Activated CD8-positive, alpha-beta memory T cell treated with anti-CD3 and anti-CD28 coated beads for 36 hours (primary cell): ENCODE results near the gene SAMD11. TPM values are rescaled to one million over a fixed set of nuclear protein-coding genes. Genes with fewer than 3 reads are reported as not detected.
"Not testable (repeated sequence)": the region's sequence is repeated elsewhere in the genome, so short reads cannot be mapped to it uniquely, and the experiment has no call there.

Experiments
- CTCF ChIA-PET: fragments of 350-600 bp; sonication (Branson Sonifier 250); formaldehyde crosslinking; loops from one replicate; lab custom pipeline; 2021; ENCODE audit warnings: antibody characterized with exemption; lab: Charles Lee
- POLR2A ChIA-PET: fragments of 350-600 bp; sonication (Branson Sonifier 250); formaldehyde crosslinking; loops from one replicate; lab custom pipeline; 2021; ENCODE audit warnings: antibody characterized with exemption; lab: Charles Lee
- total RNA-seq, 2 experiments: library from RNA; stranded (reverse); gene quantifications; one replicate each; pipeline ENCODE4 v1.2.3, GENCODE V29; 2021

Gene SAMD11
- total RNA-seq, 2 experiments from 2014 or later = not detected

DNA sequence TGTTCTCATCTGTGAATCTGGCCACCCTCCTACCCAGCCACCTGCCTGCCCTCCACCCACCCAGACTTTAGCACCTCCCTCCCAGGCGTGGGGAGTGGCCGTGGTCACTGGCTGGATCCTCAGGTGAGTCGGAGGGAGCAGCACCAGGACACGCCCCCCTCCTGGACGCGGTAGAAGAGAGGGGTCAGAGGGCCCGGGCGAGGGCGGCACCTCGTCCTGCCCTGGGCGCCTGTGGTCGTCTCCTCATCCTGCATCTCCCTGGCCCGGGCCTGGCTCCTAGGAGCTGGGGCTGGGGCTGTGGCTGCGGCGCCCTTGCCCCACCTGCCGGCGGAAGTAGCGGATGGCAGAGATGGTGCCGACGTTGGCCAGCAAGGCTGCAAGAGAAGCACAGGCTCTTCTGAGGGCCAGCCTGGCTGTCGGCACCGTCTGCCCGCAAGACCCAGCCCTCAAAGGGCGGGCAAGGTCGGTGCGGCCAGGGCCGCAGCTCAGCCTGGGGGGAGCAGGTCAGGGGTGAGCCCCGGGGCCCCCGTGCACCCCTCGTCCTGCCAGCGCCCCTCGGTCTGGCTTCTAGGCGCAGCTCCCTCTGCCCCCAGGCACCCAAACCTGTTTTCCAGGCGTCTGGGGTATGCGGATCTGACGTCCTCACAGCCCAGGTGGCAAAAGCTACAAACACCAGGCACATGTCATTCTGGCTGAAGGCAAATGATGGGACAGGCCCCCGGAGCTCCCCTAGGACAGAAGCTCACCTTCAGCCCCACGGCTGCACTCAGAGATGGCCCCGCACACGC is 52.4 kb downstream of the SAMD11 start:
- CTCF ChIA-PET = interaction anchor here (0.7 to 1.8 kb wide), 5 partner anchors 8 to 72 kb away, joined by 3 to 8 read pairs (median 4); no protein-coding TSS in a partner anchor
- POLR2A ChIA-PET = no interaction called here

DNA sequence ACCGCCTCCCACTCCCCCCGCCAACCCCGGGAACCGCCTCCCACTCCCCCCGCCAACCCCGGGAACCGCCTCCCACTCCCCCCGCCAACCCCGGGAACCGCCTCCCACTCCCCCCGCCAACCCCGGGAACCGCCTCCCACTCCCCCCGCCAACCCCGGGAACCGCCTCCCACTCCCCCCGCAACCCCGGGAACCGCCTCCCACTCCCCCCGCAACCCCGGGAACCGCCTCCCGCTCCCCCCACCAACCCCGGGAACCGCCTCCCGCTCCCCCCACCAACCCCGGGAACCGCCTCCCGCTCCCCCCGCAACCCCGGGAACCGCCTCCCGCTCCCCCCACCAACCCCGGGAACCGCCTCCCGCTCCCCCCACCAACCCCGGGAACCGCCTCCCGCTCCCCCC is 53.1 kb downstream of the SAMD11 start:
- POLR2A ChIA-PET = not testable (repeated sequence)
- CTCF ChIA-PET = interaction anchor here (1.1 to 1.8 kb wide), 3 partner anchors 10 to 72 kb away, joined by 3 to 5 read pairs (median 4); no protein-coding TSS in a partner anchor

DNA sequence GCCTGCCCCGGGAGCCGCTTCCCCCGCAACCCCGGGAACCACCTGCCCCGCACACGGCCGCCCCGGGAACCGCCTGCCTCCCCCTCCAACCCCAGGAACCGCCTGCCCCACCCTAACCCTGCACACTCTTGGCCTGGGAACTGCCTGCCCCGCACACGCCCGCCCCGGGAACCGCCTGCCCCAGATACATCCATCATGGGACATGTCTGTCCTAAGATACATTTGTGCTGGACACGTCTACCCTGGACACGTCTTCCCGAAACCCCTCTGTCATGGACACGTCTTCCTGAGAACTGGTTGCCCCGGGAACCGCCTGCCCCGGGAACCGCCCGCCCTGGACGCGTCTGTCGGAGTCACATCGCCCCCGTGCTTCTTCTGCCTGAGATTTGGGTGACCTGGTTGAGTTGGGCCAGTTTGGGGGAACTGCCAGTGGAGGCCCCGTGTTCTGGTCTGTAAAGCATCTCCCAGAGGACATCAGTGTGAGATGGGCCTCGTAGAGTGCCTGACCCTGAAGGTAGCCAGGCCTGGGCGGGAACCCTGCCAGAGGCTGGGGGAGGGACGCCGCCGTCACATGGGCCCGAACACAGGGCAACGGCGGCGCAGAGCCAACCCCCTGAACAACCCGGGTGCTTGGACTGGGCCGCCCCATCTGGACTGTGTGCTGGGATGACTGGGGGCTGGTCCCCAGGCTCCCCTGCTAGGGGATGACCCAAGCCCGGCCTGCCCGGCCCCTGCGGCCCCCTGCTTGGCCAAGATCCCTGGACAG is 54.5 kb downstream of the SAMD11 start:
- ChIA-PET POLR2A (no interaction called here), CTCF (no interaction called here)

DNA sequence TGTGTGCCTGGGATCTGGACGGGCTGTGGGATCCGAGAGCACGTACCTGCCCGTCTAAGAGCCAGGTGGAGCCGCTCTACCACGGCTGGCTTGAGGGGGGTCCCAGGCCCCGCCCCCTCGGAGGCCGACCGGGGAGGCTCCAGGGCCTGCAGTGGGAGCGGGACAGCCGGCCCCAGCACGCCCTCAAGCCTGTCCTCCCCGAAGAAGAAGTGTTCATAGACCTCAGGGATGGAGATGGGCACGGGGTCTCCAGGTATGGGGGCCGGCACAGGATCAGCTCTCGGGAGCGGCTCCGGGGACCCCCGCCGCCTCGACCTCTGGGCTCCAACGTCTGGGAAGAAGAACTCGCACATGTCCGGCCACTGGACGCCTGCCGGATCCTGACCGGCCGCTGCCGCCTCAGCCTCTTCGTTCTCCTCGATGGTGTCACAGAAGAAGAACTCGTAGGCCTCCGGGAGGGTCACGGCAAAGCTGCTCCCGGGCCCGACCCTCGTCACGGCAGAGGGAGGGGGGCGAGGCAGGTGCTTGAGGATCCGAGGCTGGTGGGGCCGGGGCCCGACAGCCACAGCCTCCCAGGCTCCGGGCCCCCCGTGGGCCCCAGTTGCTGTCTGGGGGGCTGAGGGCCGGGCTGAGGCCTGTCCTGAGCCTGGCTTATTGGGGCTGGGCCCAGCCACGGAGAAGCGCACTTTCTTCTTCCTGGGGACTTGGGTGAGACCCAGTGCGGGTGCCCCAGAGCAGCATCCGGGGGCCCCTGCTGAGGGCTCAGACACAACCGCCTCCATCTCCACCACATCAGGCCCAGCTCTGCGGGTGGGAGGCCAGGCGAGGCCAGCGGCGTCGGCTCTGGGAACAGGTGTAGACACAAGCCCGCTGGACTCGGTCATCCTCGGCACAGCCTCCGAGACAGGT is 55.4 kb downstream of the SAMD11 start:
- ChIA-PET POLR2A (interaction anchor here (0.7 kb wide), 1 partner anchor 35 kb away, joined by 3 read pairs; no protein-coding TSS in a partner anchor), CTCF (no interaction called here)

DNA sequence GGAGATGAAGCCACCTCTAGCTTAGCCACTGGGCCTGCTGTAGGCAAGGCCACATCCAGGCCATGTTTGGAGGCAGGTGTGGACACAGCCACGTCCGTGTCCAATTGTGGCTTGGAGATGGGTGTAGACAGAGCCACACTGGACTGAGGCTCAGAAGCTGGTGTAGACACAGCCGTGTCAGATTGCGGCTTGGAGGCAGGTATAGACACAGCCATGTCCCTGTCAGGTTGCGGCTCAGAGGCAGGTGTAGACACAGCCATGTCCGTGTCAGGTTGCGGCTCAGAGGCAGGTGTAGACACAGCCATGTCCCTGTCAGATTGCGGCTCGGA is 56.0 kb downstream of the SAMD11 start:
- POLR2A ChIA-PET = interaction anchor here (0.7 kb wide), 1 partner anchor 36 kb away, joined by 3 read pairs; no protein-coding TSS in a partner anchor
- CTCF ChIA-PET = no interaction called here

DNA sequence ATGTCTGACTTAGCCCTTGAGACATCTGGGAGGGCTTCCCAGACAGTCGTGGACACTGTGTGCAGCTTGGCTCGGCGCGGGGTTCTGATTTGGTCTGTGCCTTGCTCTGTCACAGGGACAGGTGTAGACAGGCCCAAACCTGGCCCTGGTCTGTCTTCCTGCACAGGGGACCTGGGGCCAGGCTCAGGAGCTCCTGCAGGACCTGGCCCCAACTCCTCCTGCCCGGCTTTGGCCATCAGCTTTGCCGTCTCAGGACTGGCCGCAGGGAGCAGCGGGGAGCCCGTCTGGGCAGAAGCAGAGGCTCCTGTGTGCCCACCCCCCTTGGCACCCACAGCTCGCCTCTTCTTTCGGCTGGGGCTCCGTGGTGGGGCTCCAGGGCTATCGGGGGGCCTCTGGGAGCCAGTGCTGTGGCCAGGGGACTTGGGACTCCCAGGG is 56.4 kb downstream of the SAMD11 start:
- CTCF ChIA-PET = no interaction called here
- POLR2A ChIA-PET = no interaction called here

DNA sequence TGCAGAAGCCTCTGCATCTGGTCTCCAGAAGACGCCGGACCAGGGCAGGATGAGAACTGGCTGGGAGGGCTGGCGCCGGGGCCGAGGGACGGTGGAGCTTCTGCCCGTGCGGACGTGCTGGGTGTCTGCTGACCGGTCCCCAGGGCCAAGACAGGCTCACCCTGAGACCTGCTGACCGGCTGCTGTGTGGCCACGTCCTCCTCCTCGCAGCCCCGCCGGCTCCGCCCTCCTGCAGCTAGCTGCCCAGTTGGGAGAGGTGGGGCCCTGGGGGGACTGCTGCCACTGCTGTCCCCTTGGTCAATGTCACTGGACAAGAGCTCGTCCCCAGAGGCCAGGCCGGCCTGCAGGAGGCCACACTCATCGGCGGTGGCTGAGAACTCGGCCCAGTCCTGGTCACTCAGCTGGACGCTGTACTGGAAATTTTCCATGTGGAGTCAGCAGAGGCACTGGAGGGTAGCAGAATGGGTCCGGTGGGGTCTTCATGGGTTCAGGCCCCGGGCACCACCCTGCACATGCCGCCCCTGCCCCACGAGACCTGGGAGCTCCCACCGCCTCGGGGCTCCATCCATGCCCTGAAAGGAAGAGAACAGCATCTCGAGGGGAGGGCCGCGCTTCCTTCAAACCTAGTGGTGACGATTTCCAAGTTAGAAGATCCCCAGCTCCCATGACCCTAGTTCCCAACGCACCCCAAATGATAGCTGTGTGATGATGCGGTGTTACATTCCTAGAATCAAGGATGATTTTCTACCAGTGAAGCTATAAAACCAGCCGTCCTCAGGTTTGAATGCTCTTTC is 57.1 kb downstream of the SAMD11 start:
- CTCF ChIA-PET = interaction anchor here (1.1 to 1.4 kb wide), 2 partner anchors 14 to 83 kb away, joined by 3 to 4 read pairs; no protein-coding TSS in a partner anchor
- POLR2A ChIA-PET = no interaction called here

DNA sequence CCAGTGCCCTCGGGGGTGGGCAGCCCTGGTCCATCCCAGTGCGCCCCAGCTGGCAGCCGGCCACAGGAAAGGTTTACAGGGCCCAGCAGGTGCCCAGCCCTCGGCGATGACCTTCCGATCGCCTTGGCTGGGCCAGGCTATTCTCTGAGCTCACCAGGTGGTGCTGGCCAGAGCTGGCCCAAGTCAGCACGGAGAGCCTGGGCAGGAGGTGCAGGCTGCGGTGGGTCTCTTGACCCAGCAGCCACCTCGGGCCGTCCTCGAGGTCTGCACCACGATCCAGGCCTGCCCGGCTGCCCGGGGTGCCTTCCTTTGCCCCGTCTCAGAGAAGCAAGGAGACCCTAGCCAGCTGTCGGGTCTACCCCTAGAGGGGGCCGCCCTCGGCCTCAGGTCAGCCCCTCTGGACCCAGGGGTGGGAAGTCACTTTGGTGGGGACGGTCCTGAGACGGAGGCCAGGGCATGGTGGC is 57.8 kb downstream of the SAMD11 start:
- ChIA-PET CTCF (interaction anchor here (1.1 to 1.4 kb wide), 2 partner anchors 13 to 83 kb away, joined by 3 to 4 read pairs; no protein-coding TSS in a partner anchor), POLR2A (no interaction called here)

DNA sequence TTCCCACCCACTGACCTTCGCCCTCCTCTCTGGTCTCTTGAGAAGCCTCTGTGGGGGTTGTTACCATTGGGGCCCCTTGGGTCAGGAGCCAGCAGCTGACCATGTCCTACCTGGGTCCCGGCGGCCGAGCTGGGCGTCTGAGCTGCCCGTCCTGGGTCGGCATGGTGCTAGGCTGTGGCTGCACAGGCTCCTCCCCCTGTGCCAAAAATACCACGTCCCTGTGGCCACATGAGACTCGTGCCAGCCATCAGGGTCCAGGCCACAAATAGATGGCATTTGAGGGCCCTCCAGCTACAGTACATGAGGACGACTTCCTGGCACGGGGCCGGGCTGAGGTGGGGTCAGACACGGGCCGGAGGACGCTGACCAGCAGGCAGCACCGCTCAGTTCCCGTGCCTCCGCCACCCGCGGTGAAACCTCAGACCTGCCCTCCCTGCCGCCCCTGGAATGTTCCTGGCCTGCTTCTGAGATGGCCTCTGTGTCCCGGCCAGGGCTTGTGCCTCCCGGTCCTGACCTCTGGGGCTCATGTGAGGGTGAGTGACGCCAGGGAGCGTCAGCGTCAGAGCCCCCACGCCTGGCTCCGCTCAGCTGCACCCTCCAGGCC is 58.3 kb downstream of the SAMD11 start, which contains the start of gene PERM1:
Gene PERM1 (minus strand): TSS at position 139 of the 604 bp plus-strand sequence. CDS start 1,064 bp downstream, outside the sequence.
- CTCF ChIA-PET = interaction anchor here (1.1 to 3.3 kb wide), 5 partner anchors 11 to 82 kb away, joined by 3 to 17 read pairs (median 9); partner anchors contain the start of gene ISG15
- POLR2A ChIA-PET = interaction anchor here (1.3 kb wide), 1 partner anchor 15 kb away, joined by 4 read pairs; the partner anchor contains the start of gene PLEKHN1

DNA sequence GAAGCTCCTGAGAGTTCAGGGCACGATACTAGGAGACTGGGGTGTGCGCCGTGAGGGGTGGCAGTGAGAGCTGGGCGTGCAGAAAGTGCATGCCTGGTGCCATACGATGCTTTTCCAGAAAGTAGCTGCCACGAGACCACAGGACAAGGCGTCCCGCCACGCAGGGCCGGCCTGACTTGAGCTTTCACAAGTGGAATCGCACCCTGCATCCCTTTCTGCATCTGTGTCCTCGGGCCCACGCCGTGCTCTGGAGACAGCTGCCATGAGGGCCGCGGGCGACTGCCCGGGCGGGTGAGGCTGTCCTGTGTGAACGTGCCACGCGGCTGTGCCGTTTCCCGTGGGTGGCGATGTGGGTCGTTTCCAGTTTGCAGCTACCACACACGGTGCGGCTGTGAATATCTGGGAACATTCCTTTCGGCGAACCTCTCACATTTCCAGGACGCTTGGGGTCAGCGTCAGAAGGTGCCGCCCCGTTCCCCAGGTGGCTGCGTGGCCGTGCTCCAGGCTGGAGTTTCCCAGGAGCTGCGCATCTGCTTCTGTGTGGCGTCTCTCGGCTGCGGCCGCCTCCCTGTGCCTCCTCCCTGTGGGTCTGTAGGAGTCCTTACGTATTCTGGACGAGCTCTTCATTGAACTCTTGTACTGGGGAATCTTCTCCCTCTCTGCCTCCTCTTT is 59.2 kb downstream of the SAMD11 start:
- POLR2A ChIA-PET = interaction anchor here (1.3 kb wide), 1 partner anchor 16 kb away, joined by 4 read pairs; the partner anchor contains the start of gene PLEKHN1
- CTCF ChIA-PET = interaction anchor here (1.0 to 3.3 kb wide), 9 partner anchors 11 to 291 kb away, joined by 3 to 17 read pairs (median 8); partner anchors contain the start of genes ISG15 and UBE2J2

DNA sequence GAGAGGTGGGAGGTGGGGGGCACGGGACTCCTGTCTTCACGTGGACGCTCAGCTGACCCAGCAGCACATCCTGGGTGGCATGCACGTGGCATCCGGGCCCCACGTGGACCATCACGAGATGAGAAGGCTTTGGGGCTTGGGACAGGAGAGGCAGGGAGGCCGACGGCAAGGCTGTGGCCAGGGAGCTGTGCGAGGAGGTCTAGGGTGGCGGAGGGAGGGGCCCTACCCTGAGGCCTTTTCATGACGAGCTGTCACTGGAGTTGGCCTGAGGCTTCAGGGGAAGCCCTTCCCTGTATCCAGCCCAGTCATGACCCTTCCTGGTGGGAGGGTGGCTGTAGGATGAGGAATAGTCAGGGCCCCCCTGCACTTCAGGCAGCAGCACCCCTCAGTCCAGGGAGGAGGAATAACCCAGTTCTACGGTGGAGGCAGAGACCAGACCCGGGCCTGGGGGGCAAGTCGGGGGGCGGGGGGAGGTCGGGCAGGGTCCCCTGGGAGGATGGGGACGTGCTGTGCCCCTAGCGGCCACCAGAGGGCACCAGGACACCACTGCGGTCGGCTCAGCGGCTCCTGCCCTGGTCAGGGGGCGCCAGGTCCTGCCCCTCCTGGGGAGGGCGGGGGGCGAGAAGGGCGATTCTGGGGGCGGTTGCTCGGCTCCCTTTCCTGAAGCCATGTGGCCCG is 60.2 kb downstream of the SAMD11 start:
- POLR2A ChIA-PET = interaction anchor here (0.8 to 0.9 kb wide), 2 partner anchors 30 to 81 kb away, joined by 3 read pairs; partner anchors contain the start of gene ISG15
- CTCF ChIA-PET = interaction anchor here (0.6 to 3.3 kb wide), 21 partner anchors 8 to 600 kb away, joined by 3 to 17 read pairs (median 4); partner anchors contain the start of genes ISG15 and UBE2J2

DNA sequence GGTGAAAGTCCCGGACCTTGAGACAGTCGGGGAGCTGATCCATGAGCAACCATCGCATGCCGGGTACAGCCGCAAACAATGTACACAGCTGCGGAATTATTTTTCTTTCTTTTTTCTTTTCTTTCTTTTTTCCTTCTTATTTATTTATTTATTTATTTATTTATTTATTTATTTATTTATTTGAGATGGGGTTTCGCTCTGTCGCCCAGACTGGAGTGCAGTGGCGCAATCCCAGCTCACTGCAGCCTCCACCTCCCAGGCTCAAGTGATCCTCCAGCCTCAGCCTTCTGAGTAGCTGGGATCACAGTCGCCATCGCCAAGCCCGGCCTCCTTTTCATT is 60.7 kb downstream of the SAMD11 start:
- ChIA-PET POLR2A (interaction anchor here (0.8 to 0.9 kb wide), 2 partner anchors 29 to 80 kb away, joined by 3 read pairs; partner anchors contain the start of gene ISG15), CTCF (interaction anchor here (0.6 to 3.3 kb wide), 19 partner anchors 8 to 600 kb away, joined by 3 to 17 read pairs (median 4); partner anchors contain the start of gene ISG15)

DNA sequence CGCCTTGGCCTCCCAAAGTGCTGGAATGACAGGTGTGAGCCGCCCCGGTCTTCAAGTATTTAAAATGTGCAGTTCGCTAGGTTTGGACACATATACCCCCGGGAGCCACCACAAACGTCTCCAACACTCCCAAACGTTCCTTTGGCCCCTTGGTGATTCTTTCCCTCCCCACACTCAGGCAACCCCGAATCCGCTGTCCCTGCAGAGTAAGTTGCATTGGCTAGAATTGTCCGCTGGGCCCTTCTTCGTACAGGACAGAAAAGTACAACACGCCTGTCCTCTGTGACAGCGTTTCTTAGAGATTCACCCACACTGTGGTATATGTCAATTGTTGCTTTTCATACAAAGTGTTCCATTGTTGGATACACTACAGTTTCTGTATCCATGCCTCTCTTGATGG is 61.4 kb downstream of the SAMD11 start:
- ChIA-PET POLR2A (no interaction called here), CTCF (interaction anchor here (0.7 to 3.3 kb wide), 12 partner anchors 8 to 79 kb away, joined by 3 to 17 read pairs (median 4); partner anchors contain the start of gene ISG15)

DNA sequence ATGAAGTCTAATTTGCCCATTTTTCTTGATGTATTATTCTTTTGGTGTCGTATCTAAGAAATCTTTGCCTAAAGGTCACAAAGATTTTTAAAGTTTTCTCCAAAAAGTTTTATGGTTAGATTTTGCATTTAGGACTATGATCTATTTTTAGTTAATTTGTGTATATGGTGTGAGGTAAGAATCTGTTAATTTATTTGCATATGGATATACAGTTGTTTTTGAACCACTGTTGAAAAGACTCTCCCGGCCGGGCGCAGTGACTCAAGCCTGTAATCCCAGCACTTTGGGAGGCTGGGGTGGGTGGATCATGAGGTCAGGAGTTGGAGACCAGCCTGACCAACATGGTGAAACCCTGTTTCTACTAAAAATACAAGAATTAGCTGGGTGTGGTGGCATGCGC is 64.3 kb downstream of the SAMD11 start:
- CTCF ChIA-PET = interaction anchor here (1.2 kb wide), 1 partner anchor 13 kb away, joined by 3 read pairs; no protein-coding TSS in a partner anchor
- POLR2A ChIA-PET = not testable (repeated sequence)

DNA sequence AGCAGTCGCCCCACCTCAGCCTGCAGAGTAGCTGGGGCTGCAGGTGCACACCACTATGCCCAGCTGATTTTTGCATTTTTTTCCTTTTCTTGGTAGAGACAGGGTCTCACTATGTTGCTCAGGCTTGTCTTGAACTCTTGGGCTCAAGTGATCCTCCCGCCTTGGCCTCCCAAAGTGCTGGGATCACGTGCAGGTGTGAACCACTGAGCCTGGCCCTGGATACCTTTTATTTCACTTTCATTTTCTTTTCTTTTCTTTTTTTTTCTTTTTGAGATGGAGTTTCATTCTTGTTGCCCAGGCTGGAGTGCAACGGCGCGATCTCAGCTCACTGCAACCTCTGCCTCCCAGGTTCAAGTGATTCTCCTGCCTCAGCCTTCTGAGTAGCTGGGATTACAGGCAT is 67.6 kb downstream of the SAMD11 start:
- POLR2A ChIA-PET = not testable (repeated sequence)

More for the DNA sequence above, 67.6 kb downstream of the SAMD11 start:
- CTCF ChIA-PET = interaction anchor here (2.1 to 2.3 kb wide), 2 partner anchors 11 kb away, joined by 7 to 14 read pairs; no protein-coding TSS in a partner anchor
